Measurements from ENCODE around the gene WDR91. TPM values are rescaled to one million over a fixed set of nuclear protein-coding genes. Genes with fewer than 3 reads are reported as not detected.

WDR91 gene
- total RNA-seq, 2 experiments from 2014 or later = 10.7 to 11.6 TPM

DNA sequence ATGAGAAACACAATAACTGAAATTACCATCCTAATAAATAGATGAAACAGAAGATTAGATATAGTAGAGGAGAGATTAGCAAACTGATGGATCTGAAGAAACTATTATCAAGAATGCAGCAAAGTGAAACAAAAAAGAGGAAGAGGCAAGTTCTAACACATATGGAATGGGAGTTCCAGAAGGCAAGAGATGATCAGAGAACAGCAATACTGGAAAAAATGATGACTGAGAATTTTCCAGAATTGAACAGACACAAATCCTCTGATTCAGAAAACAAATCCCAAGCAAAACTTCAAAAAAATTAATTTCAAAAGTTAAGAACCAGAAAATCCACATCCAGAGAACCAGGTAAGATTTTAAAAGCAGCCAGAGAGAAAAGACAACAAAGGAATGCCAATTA, 20.6 kb downstream of the WDR91 start:
- H3K4me1 Mint-ChIP-seq = peaks cover 2% of the 10 kb centered on the region
- POLR2A ChIA-PET = no interaction called here
- H3K9me3 Mint-ChIP-seq = no peaks in the 10 kb centered on the region
- H3K36me3 Mint-ChIP-seq (ENCODE audit: low read depth) = peaks cover 40% of the 10 kb centered on the region
- no peak for DNase-seq
- H3K27ac Mint-ChIP-seq = no peak overlapping the region
- H3K4me3 Mint-ChIP-seq = no peak overlapping the region
- CTCF ChIA-PET = interaction anchor here (1.0 kb wide), 1 partner anchor 21 kb away, joined by 3 read pairs; the partner anchor contains the start of gene WDR91
- H3K27me3 Mint-ChIP-seq = no peaks in the 10 kb centered on the region

DNA sequence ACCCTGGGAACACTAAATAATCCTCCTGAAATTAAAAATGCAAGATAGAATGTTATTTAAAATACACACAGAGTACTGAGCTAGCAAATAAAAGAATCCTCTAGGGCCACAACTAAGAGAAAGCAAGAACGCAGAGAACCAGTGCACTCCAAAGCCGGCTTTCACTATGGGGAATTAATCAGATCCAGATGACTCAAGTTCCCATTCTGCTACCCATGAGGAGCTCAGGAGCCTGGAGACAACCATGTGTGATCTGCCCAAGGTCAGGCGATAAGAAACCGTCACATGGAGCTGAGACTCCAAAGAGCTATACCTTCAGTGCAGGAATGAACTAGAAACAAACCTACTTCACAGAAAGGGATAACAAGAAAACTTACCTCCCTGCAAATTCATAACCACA, 21.4 kb downstream of the WDR91 start:
- H3K9me3 Mint-ChIP-seq = no peaks in the 10 kb centered on the region
- ChIA-PET POLR2A (no interaction called here), CTCF (interaction anchor here (1.0 kb wide), 1 partner anchor 22 kb away, joined by 3 read pairs; the partner anchor contains the start of gene WDR91)
- peaks cover 42% of the 10 kb centered on the region for H3K36me3 Mint-ChIP-seq (ENCODE audit: low read depth)
- no peaks in the 10 kb centered on the region for H3K27me3 Mint-ChIP-seq
- H3K27ac Mint-ChIP-seq = no peak overlapping the region
- DNase-seq = no peak
- H3K4me3 Mint-ChIP-seq = no peak overlapping the region
- peaks cover 2% of the 10 kb centered on the region for H3K4me1 Mint-ChIP-seq

DNA sequence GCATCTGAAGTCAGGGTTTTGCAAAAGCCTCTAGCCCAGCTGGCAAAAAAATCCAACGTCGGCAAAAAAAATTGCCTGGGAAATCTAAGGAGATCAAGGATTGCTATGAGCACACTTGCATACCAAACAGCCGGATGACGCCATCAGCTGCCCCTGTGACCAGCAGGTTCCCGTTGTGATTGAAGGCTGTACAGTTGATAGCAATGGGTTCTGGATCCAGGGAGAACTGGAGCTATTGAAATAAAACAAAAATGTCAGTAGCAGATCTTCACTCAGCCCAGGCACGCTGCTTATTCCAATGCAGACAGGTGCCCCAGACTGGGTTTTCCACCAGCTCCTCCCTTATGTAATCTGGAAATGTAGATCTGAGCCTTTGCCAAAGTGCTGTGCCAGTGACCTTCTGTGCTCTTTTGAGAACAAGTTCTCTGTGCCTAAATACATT, 22.1 kb downstream of the WDR91 start:
- DNase-seq = no peak
- H3K4me3 Mint-ChIP-seq = no peak overlapping the region
- ChIA-PET POLR2A (no interaction called here), CTCF (no interaction called here)
- no peaks in the 10 kb centered on the region for H3K9me3 Mint-ChIP-seq
- no peaks in the 10 kb centered on the region for H3K27me3 Mint-ChIP-seq
- H3K27ac Mint-ChIP-seq = no peak overlapping the region
- peaks cover 47% of the 10 kb centered on the region for H3K36me3 Mint-ChIP-seq (ENCODE audit: low read depth)
- H3K4me1 Mint-ChIP-seq = peaks cover 2% of the 10 kb centered on the region

DNA sequence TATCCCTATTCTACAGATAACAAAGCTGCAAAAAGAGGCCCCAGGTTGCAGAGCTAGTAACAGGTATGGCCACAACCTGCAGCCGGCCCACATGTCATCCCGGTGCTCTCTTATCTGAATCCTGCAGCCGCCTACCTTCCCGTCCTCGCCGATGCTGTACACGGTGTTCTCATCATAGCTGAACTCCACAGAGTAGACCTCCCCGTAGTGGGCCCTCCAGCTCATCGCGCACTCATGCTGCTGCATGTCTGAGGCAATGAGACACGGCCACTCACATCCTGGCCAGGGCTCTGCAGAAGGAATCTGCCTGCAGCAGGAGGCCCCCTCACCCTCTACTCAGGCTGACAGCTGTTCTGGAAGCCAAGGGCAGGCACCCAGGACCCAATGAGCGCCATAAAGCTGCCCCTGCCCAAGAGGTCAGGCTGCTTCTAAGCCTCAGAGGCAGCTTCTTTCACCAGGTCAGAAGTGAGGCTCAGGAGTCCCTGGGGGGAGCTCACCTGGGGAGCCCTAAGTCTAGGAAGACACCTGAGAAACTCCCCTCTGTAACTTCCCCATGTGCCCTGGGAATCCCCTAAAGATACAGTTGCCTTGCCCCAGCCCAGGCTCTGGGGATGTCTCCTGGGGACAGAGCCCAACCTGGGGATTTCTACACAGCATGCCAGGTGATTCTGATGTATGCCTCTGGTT, 22.9 kb downstream of the WDR91 start:
- Mint-ChIP-seq H3K36me3 (ENCODE audit: low read depth) (peaks cover 55% of the 10 kb centered on the region), H3K4me3 (no peak overlapping the region), H3K9me3 (peaks cover 5% of the 10 kb centered on the region), H3K27ac (no peak overlapping the region), H3K4me1 (peaks cover 2% of the 10 kb centered on the region), H3K27me3 (no peaks in the 10 kb centered on the region)
- POLR2A ChIA-PET = interaction anchor here (1.0 to 1.2 kb wide), 2 partner anchors 12 to 18 kb away, joined by 3 to 4 read pairs; partner anchors contain the start of gene CYREN
- CTCF ChIA-PET = no interaction called here
- DNase-seq = no peak

DNA sequence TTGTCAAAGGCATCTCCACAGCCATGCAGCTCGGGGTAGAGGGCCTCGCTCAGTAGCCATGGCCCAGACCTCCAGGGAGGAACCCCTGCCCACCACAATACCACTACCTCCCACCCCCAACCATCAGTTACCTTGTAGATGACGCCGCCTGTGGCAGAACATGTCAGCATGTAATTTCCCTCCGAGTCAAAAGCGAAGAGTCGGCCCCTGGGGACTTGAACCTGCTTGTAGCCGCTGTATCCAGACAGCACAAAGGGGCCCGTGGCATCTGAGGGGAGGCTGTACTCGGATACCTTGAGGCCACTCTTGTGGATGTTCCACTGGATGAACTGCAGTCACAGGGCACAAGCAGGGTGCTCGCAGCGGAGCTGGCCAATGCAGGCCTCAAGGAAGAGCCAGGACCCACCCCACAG, 24.5 kb downstream of the WDR91 start:
- no peak for DNase-seq
- ChIA-PET CTCF (no interaction called here), POLR2A (interaction anchor here (1.0 kb wide), 1 partner anchor 24 kb away, joined by 4 read pairs; no protein-coding TSS in a partner anchor)
- no peaks in the 10 kb centered on the region for H3K27me3 Mint-ChIP-seq
- peaks cover 71% of the 10 kb centered on the region for H3K36me3 Mint-ChIP-seq (ENCODE audit: low read depth)
- H3K27ac Mint-ChIP-seq = no peak overlapping the region
- peaks cover 2% of the 10 kb centered on the region for H3K4me1 Mint-ChIP-seq
- H3K9me3 Mint-ChIP-seq = peaks cover 16% of the 10 kb centered on the region
- H3K4me3 Mint-ChIP-seq = no peak overlapping the region

DNA sequence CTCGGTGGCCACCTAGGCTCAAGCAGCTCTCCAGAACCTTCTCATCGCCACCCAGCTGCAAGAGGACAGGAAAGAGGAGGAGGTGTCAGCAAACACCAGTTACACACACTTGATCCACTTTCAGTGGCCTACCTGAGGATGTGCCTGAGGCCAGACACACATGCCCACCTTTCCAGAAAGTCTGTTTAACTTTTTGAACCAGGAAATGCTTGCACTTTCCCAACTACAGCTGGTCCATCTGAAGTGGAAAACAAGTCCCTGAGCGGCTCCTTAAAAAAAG, 25.1 kb downstream of the WDR91 start:
- ChIA-PET CTCF (interaction anchor here (0.7 kb wide), 1 partner anchor 17 kb away, joined by 3 read pairs; no protein-coding TSS in a partner anchor), POLR2A (interaction anchor here (1.0 kb wide), 1 partner anchor 24 kb away, joined by 4 read pairs; no protein-coding TSS in a partner anchor)
- Mint-ChIP-seq H3K36me3 (ENCODE audit: low read depth) (peaks cover 77% of the 10 kb centered on the region), H3K9me3 (peaks cover 22% of the 10 kb centered on the region), H3K4me1 (peaks cover 2% of the 10 kb centered on the region), H3K27me3 (no peaks in the 10 kb centered on the region), H3K4me3 (no peak overlapping the region), H3K27ac (no peak overlapping the region)
- no peak for DNase-seq

DNA sequence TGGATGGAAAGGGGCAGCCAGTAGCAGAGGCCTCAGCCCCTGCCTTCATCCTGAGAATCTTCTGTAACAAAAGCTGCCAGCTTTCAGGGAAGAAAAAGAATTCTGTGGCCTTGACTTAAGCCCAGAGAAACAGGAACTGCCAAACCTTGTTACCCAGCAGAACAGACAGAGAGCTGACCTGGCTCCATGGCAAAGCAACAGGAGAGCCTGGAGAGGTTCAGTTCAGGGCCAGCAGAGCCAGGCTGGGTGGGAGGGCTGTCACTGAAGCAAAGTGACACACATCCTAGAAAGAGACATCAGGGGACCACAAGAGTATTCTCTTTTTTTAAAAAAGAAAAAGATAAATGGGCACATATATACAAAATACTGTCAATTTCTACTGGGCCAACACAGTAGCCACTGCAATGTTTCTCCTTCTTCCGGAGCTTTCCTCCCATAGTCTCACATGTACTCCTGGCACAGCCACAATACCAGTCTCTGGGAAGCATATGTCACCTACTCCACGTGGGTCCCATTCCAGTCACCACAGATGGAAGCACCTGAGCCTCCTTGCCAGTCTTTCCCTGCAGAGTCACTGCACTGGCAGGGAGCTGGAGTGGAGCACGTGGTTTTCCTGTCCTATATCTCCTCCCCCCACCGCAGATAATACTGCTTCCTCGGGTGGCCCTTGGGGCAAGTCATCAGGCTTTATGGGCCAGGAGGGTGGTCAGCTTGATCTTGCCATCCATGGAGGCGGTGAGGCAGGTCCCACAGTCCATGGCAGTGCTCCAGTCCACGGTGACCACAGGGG, 25.7 kb downstream of the WDR91 start:
- POLR2A ChIA-PET = interaction anchor here (1.0 kb wide), 1 partner anchor 25 kb away, joined by 4 read pairs; no protein-coding TSS in a partner anchor
- no peak overlapping the region for H3K27ac Mint-ChIP-seq
- peaks cover 27% of the 10 kb centered on the region for H3K9me3 Mint-ChIP-seq
- peaks cover 79% of the 10 kb centered on the region for H3K36me3 Mint-ChIP-seq (ENCODE audit: low read depth)
- DNase-seq = no peak
- CTCF ChIA-PET = interaction anchor here (0.7 kb wide), 1 partner anchor 16 kb away, joined by 3 read pairs; no protein-coding TSS in a partner anchor
- no peaks in the 10 kb centered on the region for H3K27me3 Mint-ChIP-seq
- H3K4me3 Mint-ChIP-seq = no peak overlapping the region
- peaks cover 2% of the 10 kb centered on the region for H3K4me1 Mint-ChIP-seq

DNA sequence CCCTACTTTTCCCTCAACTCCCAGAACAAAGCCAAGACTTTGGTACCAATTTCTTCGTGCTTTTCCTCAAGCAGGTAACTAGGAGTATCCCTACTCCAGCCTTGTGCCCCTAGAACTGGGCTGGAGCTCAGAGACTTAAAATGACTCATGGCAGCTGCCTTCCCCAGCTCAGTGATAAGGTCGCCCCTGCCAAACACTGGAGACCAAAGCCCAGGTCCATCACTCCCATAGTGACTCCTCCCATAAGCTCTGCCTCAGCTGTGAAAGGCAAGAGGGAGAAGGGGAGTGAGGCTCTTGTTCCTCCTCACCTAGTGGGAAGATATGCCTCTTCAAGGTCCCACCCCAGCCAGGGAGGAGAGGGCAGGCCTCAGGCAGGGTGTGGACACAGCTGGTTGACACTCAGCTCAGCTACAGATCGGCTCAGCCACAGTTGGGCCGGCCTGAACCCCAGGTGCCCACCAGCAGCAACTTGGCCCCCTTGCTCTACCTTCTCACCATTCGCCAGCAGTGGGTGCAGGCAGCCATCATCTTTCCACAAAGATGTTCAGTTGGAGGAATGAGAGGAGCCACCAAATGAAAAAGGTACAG, 27.0 kb downstream of the WDR91 start:
- Mint-ChIP-seq H3K4me3 (no peak overlapping the region), H3K36me3 (ENCODE audit: low read depth) (peaks cover 80% of the 10 kb centered on the region), H3K27me3 (no peaks in the 10 kb centered on the region), H3K9me3 (peaks cover 34% of the 10 kb centered on the region), H3K27ac (no peak overlapping the region), H3K4me1 (peaks cover 2% of the 10 kb centered on the region)
- ChIA-PET CTCF (no interaction called here), POLR2A (no interaction called here)
- no peak for DNase-seq

DNA sequence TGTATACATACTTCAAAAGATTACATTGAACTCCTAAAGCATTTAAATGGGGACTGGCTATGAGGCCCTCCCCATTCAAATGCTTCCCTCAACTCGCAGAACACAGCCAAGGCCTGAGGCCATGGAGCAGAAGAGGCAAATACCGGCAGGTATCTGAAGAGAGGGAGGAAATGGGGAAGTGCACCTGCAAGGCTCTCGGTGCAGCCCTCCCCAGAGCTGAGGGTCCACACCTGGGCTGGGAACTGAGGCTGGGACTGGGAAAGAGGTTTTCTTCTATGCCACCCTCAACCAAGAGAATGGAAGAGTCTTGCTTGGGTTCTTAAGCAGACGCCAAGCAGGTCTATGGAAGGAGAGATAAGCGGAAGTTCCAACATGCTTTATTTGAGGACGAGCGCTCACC, 27.8 kb downstream of the WDR91 start:
- H3K4me1 Mint-ChIP-seq = peaks cover 2% of the 10 kb centered on the region
- no peak overlapping the region for H3K27ac Mint-ChIP-seq
- H3K36me3 Mint-ChIP-seq (ENCODE audit: low read depth) = peaks cover 83% of the 10 kb centered on the region
- ChIA-PET POLR2A (no interaction called here), CTCF (interaction anchor here (0.6 to 1.0 kb wide), 2 partner anchors 14 to 17 kb away, joined by 3 read pairs; no protein-coding TSS in a partner anchor)
- no peak overlapping the region for H3K4me3 Mint-ChIP-seq
- no peak for DNase-seq
- H3K9me3 Mint-ChIP-seq = peaks cover 40% of the 10 kb centered on the region
- no peaks in the 10 kb centered on the region for H3K27me3 Mint-ChIP-seq

DNA sequence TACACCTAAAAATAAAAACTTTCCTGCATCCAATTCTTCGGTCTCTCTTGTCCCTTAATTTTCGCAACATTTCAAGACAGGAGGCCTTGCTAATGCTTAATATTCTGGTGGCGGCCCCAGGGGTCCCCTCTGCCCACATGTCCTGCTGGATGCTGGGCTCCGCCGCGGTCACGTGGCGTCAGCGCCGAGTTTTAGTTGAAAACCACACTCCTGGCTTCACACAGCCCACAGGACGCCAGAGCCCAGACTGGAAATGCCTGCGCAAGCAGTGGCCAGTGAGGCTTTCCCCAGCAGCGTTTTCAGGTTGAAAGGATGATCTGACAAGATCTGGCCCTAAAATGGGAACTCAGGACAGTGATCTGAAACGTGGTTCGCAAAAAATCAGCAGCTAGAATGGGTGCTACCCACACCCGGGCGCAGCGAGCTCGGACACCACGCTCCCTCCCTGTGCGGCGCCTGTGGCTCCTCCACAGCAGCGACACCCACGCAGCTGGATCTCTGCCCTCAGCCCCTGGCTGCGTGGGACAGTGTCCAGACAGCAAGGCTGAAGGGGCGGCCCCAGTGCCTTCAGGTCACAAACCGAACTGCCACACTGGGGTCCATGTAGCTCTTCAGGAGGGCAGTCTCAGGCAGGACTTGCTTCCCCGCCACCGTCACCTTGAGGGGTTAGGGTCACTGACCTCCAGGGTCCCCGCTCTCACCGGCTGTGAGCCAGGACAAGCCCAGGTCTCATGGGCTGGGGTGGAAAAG, 29.2 kb downstream of the WDR91 start:
- CTCF ChIA-PET = interaction anchor here (0.6 kb wide), 1 partner anchor 531 kb away, joined by 3 read pairs; no protein-coding TSS in a partner anchor

DNA sequence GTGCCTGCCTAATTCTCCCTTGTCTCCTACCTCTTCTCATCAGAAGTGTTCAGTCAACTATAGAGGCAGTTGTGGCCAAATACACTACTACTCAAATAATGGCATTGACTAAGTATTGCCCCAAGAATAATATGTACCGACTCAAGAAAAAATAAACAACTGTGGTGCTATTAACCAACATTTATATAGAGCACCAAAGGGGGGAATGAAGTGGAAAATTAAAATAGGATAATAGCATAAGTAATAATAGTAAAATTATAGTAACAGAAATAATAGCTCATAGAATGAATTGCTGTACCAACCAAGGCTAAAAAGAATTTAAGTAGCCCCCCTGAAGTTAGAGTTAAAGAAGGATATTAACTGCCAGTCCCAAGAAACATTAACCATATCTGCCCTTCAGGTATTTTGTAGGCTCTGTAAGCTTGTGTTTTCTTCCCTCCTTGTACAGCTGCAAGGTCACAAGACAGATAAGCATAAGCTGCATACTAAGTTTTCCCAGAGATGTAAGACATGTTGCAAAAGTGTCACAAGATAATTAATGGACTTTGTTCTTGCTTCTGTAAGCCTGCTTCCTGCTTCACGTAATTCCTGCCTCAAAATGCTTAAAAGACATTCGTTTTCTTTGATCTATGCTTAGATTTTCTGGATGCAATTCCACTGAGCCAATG, 29.9 kb downstream of the WDR91 start:
- Mint-ChIP-seq H3K36me3 (ENCODE audit: low read depth) (peaks cover 71% of the 10 kb centered on the region), H3K27ac (no peak overlapping the region), H3K27me3 (no peaks in the 10 kb centered on the region), H3K9me3 (peaks cover 40% of the 10 kb centered on the region), H3K4me3 (no peak overlapping the region), H3K4me1 (no peaks in the 10 kb centered on the region)
- ChIA-PET CTCF (interaction anchor here (0.6 kb wide), 1 partner anchor 532 kb away, joined by 3 read pairs; no protein-coding TSS in a partner anchor), POLR2A (interaction anchor here (1.4 kb wide), 1 partner anchor 34 kb away, joined by 4 read pairs; the partner anchor contains the start of gene TMEM140)
- DNase-seq = no peak

More for the DNA sequence above, 29.2 kb downstream of the WDR91 start:
- Mint-ChIP-seq H3K36me3 (ENCODE audit: low read depth) (peaks cover 72% of the 10 kb centered on the region), H3K4me1 (peaks cover 2% of the 10 kb centered on the region), H3K27ac (no peak overlapping the region), H3K27me3 (no peaks in the 10 kb centered on the region), H3K4me3 (no peak overlapping the region), H3K9me3 (peaks cover 40% of the 10 kb centered on the region)
- DNase-seq = no peak
- POLR2A ChIA-PET = no interaction called here

DNA sequence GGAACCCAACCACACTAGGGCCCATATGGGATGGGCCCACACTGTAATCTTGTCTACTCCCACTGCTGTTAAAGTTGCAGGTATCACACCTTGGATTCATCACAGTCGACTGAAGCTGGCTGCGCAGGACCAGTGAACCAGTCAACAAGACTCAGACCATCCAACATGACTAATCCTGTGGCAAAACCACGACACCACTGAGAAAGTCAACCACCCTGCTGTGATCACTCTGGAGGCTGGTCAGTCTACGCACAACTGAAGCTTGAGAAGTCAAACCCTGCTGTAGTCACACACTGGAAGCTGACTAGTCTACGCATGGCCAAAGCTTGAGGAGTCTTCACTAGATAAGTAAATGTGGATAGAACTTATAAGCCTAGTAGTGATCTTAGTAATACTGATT, 31.2 kb downstream of the WDR91 start:
- DNase-seq = no peak
- Mint-ChIP-seq H3K27me3 (no peaks in the 10 kb centered on the region), H3K36me3 (ENCODE audit: low read depth) (peaks cover 61% of the 10 kb centered on the region)

More for the DNA sequence above, 31.2 kb downstream of the WDR91 start:
- CTCF ChIA-PET = no interaction called here
- Mint-ChIP-seq H3K9me3 (peaks cover 40% of the 10 kb centered on the region), H3K27ac (no peak overlapping the region), H3K4me1 (no peaks in the 10 kb centered on the region), H3K4me3 (no peak overlapping the region)
- POLR2A ChIA-PET = interaction anchor here (1.4 kb wide), 1 partner anchor 32 kb away, joined by 4 read pairs; the partner anchor contains the start of gene TMEM140
